Ishikawa (cell line): ENCODE data around the gene OTUB2.

Source experiments
- CEBPB ChIP-seq: IDR thresholded peaks from 2 replicates; pipeline ENCODE4 v1.6.1; 2012
- CREB1 ChIP-seq: IDR thresholded peaks from 2 replicates; pipeline ENCODE4 v1.6.1; 2012; ENCODE audit warnings: low read depth
- EGR1 ChIP-seq: IDR thresholded peaks from 2 replicates; pipeline ENCODE4 v1.6.1; 2012
- EP300 ChIP-seq: IDR thresholded peaks from 2 replicates; pipeline ENCODE4 v1.6.1; 2012; ENCODE audit warnings: borderline replicate concordance
- FOXM1 ChIP-seq: IDR thresholded peaks from 2 replicates; pipeline ENCODE4 v1.6.1; 2012; ENCODE audit warnings: low read depth, borderline replicate concordance
- NFIC ChIP-seq: IDR thresholded peaks from 2 replicates; pipeline ENCODE4 v1.6.1; 2012
- RAD21 ChIP-seq: IDR thresholded peaks from 2 replicates; pipeline ENCODE4 v1.6.1; 2012; ENCODE audit warnings: low read depth
- TAF1 ChIP-seq: IDR thresholded peaks from 2 replicates; pipeline ENCODE4 v1.6.1; 2012; ENCODE audit warnings: low read depth, mild to moderate bottlenecking
- TCF12 ChIP-seq: IDR thresholded peaks from 2 replicates; pipeline ENCODE4 v1.6.1; 2012; ENCODE audit warnings: low read depth
- YY1 ChIP-seq: IDR thresholded peaks from 2 replicates; pipeline ENCODE4 v1.6.1; 2012; ENCODE audit warnings: low read depth
- ZBTB7A ChIP-seq: IDR thresholded peaks from 2 replicates; pipeline ENCODE4 v1.6.1; 2012; ENCODE audit warnings: low read depth
- TF ChIP-seq, protein P1 (sequence below): IDR thresholded peaks from 2 replicates; pipeline ENCODE4 v1.6.1; 2012; ENCODE audit warnings: low read depth, mild to moderate bottlenecking
- TF ChIP-seq, protein P2 (sequence below): IDR thresholded peaks from 2 replicates; pipeline ENCODE4 v1.6.1; 2012
- TF ChIP-seq, protein P3 (sequence below): IDR thresholded peaks from 2 replicates; pipeline ENCODE4 v1.6.1; 2012

DNA sequence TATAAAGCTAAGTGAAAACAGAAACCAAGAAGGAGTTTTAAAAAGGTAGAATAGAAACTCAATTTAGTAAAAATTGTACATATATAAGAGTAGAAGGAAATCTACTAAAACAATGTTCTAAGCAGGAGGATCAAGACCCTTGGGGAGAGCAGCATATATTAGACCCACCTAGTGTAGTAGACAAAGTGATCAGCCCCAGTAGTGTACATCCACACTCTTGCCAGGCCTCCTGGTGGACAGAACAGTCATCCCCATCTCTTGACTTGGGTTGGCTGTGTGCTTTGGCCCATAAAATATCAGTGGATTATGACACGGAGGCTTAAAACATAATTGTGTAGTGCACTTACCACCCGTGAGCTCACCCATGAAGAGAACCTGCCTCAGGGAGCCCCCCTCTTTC, 10.9 kb upstream of the OTUB2 start:
- TF ChIP-seq EP300 (no peak), TCF12 (no peak), EGR1 (no peak), YY1 (no peak), TAF1 (no peak), RAD21 (no peak), CEBPB (no peak), FOXM1 (no peak), ZBTB7A (no peak), CREB1 (no peak), NFIC (no peak)
- TF ChIP-seq, protein P1, sequence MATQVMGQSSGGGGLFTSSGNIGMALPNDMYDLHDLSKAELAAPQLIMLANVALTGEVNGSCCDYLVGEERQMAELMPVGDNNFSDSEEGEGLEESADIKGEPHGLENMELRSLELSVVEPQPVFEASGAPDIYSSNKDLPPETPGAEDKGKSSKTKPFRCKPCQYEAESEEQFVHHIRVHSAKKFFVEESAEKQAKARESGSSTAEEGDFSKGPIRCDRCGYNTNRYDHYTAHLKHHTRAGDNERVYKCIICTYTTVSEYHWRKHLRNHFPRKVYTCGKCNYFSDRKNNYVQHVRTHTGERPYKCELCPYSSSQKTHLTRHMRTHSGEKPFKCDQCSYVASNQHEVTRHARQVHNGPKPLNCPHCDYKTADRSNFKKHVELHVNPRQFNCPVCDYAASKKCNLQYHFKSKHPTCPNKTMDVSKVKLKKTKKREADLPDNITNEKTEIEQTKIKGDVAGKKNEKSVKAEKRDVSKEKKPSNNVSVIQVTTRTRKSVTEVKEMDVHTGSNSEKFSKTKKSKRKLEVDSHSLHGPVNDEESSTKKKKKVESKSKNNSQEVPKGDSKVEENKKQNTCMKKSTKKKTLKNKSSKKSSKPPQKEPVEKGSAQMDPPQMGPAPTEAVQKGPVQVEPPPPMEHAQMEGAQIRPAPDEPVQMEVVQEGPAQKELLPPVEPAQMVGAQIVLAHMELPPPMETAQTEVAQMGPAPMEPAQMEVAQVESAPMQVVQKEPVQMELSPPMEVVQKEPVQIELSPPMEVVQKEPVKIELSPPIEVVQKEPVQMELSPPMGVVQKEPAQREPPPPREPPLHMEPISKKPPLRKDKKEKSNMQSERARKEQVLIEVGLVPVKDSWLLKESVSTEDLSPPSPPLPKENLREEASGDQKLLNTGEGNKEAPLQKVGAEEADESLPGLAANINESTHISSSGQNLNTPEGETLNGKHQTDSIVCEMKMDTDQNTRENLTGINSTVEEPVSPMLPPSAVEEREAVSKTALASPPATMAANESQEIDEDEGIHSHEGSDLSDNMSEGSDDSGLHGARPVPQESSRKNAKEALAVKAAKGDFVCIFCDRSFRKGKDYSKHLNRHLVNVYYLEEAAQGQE: no peak
- TF ChIP-seq, protein P2, sequence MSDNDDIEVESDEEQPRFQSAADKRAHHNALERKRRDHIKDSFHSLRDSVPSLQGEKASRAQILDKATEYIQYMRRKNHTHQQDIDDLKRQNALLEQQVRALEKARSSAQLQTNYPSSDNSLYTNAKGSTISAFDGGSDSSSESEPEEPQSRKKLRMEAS: no peak
- TF ChIP-seq, protein P3, sequence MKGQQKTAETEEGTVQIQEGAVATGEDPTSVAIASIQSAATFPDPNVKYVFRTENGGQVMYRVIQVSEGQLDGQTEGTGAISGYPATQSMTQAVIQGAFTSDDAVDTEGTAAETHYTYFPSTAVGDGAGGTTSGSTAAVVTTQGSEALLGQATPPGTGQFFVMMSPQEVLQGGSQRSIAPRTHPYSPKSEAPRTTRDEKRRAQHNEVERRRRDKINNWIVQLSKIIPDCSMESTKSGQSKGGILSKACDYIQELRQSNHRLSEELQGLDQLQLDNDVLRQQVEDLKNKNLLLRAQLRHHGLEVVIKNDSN: no peak
